T-helper 2 cell treated with Interferon-gamma antibody and Interleukin-4, amounts not matched to agents 5 μg/mL and 100 μg/mL, for 36 hours (primary cell): ENCODE measurements around the gene MRPL38.

Experiments
- DNase-seq: peaks from one replicate; pipeline ENCODE4 v3.0.0; 2021; ENCODE audit warnings: low spot score
- H3K27ac Mint-ChIP-seq: one replicate; pipeline ENCODE4 v1.8.0; 2021; ENCODE audit warnings: mild to moderate bottlenecking, mixed read lengths
- H3K27me3 Mint-ChIP-seq: one replicate; pipeline ENCODE4 v1.8.0; 2021; ENCODE audit warnings: low read depth, mixed read lengths
- H3K36me3 Mint-ChIP-seq: one replicate; pipeline ENCODE4 v1.8.0; 2021; ENCODE audit warnings: low read depth, mixed read lengths
- H3K4me1 Mint-ChIP-seq: one replicate; pipeline ENCODE4 v1.8.0; 2021; ENCODE audit warnings: low read depth, mixed read lengths
- H3K4me3 Mint-ChIP-seq: one replicate; pipeline ENCODE4 v1.8.0; 2022; ENCODE audit warnings: mild to moderate bottlenecking, moderate library complexity, mixed read lengths
- H3K9me3 Mint-ChIP-seq: one replicate; pipeline ENCODE4 v1.8.0; 2021; ENCODE audit warnings: mixed read lengths

The MRPL38 gene

DNA sequence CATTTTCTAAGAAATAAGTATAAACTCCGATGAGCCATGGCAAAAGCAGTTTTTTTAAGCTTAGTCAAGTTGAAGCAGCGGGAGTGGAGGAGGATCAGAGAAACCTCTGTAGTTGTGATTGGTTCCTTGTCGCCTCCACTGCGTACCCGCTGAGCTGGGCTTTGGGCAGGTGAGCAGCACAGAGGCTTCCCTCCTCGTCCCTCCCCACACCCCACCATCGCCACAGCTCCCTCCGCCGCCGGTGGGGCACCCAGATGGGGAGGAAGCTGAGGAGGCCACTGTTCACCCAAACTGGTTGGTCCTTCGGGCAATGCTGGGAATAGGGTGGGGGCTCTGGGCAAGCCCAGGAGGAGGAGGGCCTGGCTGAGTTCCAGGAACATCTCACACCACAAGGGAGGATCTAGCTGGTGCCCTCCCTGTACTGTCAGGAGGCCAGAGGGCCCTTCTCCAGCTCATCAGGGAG, 5.2 kb upstream of the MRPL38 start:
- Mint-ChIP-seq H3K4me3 (no peak overlapping the region), H3K27me3 (no peaks in the 10 kb centered on the region), H3K9me3 (no peaks in the 10 kb centered on the region), H3K4me1 (peaks cover 14% of the 10 kb centered on the region), H3K27ac (no peak overlapping the region), H3K36me3 (no peaks in the 10 kb centered on the region)
- no peak for DNase-seq

DNA sequence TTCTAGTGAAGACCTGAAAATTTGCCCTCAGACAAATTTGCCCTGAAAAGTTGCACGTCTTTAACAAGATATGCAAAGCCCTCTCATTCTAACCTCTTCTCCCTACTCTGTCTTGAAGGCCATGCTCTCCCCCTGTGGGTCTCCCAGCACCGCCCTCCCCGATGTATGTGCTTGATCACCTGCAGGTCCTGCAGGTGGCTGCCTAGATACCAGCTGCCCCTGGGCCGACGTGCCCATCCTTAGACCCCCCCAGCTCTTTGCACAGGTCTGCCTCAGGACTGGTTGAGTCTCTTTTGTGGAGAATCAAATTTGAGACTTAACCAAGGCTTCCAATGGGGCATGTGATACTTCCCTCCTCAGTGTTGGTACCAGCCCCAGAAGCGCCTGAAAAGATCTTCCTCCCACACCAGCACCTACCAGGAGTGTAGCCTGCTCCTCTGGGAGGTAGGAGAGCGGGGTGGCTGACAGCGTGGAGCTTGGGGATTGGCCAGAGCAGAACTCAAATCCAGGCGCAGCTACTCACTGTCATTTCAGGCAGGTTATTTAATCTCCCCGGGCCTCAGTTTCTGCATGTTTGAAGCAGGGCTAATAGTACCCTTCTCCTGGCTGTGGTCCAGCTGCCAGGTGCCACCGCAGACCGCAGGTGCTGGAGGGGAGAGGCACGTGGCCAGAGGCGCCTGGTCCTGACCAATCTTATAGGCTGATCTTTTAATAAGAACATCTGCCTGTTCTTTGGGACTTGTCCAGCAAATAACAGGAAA, 4.5 kb upstream of the MRPL38 start:
- H3K36me3 Mint-ChIP-seq = no peaks in the 10 kb centered on the region
- no peaks in the 10 kb centered on the region for H3K9me3 Mint-ChIP-seq
- H3K27me3 Mint-ChIP-seq = no peaks in the 10 kb centered on the region
- no peak for DNase-seq
- peak overlapping the region; percentile 50 for H3K27ac Mint-ChIP-seq
- no peak overlapping the region for H3K4me3 Mint-ChIP-seq
- H3K4me1 Mint-ChIP-seq = peaks cover 14% of the 10 kb centered on the region

DNA sequence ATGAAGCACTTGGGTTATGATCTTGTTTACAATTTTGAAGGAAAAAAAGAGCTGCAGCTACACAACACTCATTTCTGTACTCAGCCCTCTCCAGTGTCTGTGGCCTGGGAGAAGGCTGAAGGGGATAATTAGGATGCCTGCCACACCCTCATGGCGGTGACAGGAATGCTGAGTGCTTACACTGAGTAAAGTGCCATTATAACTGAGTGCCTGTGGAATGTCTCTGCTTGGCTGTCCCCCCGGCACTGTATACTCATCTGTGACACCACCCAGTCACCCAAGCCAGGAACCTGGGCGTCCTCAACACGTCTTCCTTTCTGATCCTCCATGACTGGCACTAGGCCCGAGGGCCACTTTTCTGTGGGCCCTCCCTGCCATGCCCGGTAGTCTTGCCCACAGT, 3.5 kb upstream of the MRPL38 start:
- Mint-ChIP-seq H3K4me3 (no peak overlapping the region), H3K9me3 (no peaks in the 10 kb centered on the region), H3K36me3 (peaks cover 2% of the 10 kb centered on the region), H3K27ac (no peak overlapping the region), H3K27me3 (no peaks in the 10 kb centered on the region), H3K4me1 (peaks cover 16% of the 10 kb centered on the region)
- DNase-seq = no peak

DNA sequence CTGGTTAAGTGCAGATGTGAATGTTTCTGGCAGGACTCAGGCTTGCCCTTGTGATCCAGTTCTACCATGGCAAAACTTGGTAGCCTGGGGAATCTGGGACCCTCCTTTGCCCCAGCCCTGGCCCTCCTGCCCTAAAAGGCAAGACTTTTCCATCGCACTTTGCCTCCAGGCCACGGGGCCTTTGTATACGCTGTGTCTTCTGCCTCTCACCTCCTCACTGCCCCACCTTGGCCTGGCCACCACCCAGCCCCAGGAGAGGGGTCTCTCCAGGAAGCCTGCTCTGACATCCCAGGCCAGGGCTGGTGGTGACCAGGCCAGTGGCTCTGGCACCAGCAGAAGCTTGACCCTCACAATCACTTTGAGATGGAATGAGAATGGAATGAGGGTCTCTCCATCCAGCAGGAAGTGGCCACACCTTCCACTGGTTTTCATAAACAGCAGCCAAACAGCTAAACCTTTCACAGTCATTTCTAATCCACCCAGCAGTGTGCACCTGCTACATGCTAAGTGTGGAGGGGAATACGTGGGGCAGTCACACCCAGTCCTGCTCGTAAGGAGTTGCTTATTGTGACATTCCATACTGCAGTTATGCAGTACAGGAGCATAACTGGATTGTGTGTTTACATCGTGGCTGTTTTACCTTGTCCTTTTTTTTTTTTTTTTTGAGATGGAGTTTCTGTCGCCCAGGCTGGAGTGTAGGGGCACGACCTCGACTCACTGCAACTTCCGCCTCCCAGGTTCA, 1.6 kb upstream of the MRPL38 start:
- Mint-ChIP-seq H3K4me3 (peak overlapping the region; percentile 59), H3K27me3 (no peaks in the 10 kb centered on the region), H3K4me1 (peaks cover 16% of the 10 kb centered on the region), H3K36me3 (peaks cover 7% of the 10 kb centered on the region), H3K9me3 (no peaks in the 10 kb centered on the region), H3K27ac (peak overlapping the region; percentile 26)
- DNase-seq = no peak

DNA sequence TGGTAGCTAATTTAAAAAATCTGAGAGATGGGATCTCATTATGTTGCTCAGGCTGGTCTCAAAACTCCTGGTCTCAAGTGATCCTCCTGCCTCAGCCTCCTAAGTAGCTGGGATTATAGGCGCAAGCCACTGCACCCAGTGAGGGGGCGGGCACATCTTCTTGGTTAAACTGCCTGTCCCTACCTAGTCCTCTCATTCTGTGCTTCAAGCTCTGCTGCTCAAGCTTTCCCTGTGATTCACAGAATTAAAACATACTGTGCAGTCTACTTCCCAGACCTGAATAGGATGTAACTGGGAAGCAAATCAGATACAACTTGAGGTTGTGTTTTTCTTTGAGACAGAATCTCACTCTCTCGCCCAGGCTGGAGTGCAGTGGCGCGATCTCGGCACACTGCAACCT, 2.3 kb downstream of the MRPL38 start:
- no peak overlapping the region for H3K27ac Mint-ChIP-seq
- no peak for DNase-seq
- H3K36me3 Mint-ChIP-seq = peaks cover 25% of the 10 kb centered on the region
- H3K27me3 Mint-ChIP-seq = no peaks in the 10 kb centered on the region
- H3K4me3 Mint-ChIP-seq = no peak overlapping the region
- H3K9me3 Mint-ChIP-seq = no peaks in the 10 kb centered on the region
- H3K4me1 Mint-ChIP-seq = peaks cover 18% of the 10 kb centered on the region

DNA sequence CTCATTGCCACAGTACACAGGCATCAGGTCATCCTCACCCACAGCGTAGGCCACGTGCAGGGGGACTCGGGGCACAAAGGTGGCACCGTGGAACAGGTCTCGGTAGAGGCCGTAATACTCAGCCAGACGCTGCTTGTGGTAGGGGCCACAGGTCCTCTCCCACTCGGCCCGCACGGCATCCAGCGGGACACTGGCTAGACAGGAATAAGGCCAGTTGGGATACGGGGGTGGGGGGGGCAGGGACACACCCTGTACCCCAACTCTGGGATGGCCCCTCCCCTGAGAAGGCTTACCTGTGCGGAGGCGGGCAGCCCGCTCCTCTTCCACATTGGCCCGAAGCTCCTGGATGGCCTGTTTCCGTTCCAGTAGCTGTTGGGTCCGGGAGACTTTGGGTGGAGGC, 3.0 kb downstream of the MRPL38 start:
- Mint-ChIP-seq H3K27ac (no peak overlapping the region), H3K27me3 (no peaks in the 10 kb centered on the region), H3K9me3 (no peaks in the 10 kb centered on the region), H3K4me1 (peaks cover 20% of the 10 kb centered on the region), H3K36me3 (peaks cover 25% of the 10 kb centered on the region), H3K4me3 (no peak overlapping the region)
- no peak for DNase-seq

DNA sequence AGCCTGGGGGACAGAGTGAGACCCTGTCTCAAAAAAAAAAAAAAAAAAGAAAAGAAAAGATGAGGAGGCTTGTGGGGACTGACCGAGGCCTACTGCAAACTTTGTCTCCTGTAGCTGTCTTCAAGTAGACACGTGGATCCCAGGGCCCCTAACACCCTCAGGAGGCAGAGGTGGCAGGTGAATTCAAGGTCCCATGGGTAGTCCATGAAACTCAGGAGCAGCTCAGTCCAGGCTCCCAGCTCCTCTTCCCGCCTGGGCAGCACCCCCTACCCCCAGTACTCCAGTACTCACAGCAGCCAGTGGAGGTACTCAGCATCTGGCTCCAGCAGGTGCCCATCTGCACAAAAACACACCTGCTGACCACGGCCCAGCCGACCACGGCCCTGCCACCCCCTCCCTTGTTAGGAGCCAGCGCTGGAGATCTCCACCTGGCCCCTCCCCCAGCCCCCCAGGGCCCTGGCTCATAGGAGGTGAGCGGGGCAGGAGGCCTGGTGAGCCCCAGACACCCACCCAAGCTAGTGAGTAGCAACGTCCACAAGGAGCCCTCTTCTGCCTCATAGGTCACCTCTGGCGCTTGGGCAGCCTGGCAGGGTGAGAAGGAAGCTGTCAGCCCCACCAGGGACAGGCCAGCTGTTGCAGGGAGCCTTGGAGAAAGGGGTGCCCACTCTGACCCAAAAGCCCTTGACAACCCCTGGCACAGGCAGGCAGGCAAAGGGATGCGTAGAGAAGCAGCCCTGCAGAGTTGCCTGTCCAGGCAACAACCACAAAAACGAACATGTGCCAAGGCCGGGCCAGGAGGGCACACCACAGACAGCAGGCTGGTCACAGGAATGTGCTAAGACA, 3.8 kb downstream of the MRPL38 start:
- no peak for DNase-seq
- Mint-ChIP-seq H3K36me3 (peaks cover 25% of the 10 kb centered on the region), H3K4me3 (no peak overlapping the region), H3K27ac (no peak overlapping the region), H3K4me1 (peaks cover 11% of the 10 kb centered on the region), H3K27me3 (no peaks in the 10 kb centered on the region), H3K9me3 (no peaks in the 10 kb centered on the region)

DNA sequence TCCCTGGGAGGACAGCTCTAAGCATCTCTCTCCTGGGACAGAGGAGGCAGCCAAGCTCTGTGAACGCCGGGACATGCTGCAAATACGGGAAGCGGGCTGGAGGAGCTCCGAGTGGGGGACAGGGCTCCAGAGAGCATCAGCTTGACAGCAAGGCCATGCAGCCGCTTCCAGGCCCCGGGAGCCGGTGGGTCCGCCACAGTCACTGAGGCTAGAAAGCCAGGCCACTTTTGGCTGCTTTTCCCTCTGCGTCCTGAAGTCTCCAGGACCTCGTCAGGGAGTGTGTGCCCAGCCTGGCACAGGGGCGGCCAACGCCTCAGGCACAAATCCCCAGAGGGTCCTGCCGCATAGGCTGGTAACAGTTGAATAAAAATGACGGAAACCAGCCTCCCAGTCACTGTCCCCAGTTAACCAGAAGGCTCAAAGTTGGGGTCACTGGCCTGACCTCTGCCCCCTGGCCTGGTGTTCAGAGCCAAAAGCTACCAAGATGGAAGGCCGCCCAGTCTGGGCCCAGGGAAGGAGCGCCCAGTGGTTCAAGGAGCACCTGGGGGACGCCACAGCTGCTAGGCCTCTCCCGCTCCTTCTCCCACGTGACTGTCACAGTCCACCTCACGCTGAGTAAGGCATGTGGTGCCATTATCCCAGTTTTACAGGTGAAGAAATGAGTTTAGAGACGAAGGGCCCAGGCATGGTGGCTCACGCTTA, 4.8 kb downstream of the MRPL38 start:
- DNase-seq = no peak
- Mint-ChIP-seq H3K27me3 (no peaks in the 10 kb centered on the region), H3K36me3 (peaks cover 28% of the 10 kb centered on the region), H3K9me3 (no peaks in the 10 kb centered on the region), H3K4me1 (peaks cover 14% of the 10 kb centered on the region), H3K27ac (no peak overlapping the region), H3K4me3 (no peak overlapping the region)

DNA sequence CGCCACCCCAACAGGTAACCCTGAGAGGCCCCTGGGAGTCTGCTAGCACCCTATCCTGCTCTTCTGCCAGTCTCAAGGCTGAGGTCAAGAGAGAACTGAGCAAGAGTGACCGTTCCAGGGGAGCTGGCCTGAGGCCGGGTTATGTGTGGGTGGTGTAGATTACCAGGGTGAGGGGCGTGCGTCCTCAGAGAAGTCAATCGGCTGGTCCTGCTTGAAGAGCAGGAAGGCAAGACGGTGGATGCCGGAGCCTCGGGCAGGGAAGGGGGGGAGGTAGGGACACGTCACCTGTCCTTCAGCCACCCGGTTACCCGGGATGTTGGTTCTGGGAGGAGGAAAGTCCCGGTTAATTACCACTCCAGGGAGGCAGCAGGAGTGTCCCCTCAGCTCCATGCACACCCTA, 5.3 kb downstream of the MRPL38 start:
- peaks cover 15% of the 10 kb centered on the region for H3K4me1 Mint-ChIP-seq
- no peak overlapping the region for H3K4me3 Mint-ChIP-seq
- no peak for DNase-seq
- H3K36me3 Mint-ChIP-seq = peaks cover 28% of the 10 kb centered on the region
- H3K27ac Mint-ChIP-seq = no peak overlapping the region
- H3K27me3 Mint-ChIP-seq = no peaks in the 10 kb centered on the region
- no peaks in the 10 kb centered on the region for H3K9me3 Mint-ChIP-seq

DNA sequence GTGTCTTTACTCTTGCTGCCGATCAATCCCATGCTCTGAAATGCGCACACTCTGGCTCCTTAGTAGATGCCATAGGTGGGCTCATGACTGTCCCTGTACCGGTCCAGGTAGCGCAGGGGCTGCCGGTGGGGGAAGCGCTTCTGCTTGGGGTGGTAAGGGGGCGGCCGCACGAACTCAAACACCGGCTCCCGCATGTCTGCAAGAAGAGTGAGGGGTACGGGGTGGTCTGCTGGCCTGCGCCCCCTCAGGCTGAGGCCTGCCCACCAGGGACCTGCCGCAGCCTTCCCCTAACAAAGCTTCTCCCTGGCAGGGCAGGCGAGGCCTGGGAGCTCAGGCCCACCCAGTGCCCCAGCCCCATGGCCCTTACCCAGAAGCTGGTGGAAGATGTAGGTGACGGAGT, 5.9 kb downstream of the MRPL38 start:
- Mint-ChIP-seq H3K27ac (no peak overlapping the region), H3K4me1 (peaks cover 18% of the 10 kb centered on the region), H3K36me3 (peaks cover 29% of the 10 kb centered on the region), H3K4me3 (no peak overlapping the region), H3K27me3 (no peaks in the 10 kb centered on the region), H3K9me3 (no peaks in the 10 kb centered on the region)
- DNase-seq = no peak

DNA sequence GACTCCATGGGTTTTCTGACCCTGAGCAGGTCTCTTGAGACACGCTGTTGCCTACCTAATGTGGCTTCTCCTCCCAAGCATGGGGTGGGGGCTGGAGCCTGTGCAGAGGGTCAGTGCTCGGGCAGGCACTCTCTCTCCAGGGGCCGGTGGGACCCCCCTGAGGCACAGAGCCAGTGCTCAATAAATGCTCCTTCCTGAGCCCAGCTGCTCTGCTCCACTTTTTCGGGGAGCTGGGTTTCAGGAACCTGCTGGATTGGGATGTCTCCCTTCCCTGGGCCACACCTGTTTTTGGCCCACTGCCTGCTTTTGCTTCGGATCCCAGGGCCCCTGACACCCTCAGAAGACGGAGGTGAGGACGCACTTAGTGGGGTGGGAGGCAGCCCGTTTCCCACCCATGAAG, 6.6 kb downstream of the MRPL38 start:
- no peak overlapping the region for H3K4me3 Mint-ChIP-seq
- DNase-seq = no peak
- H3K27ac Mint-ChIP-seq = no peak overlapping the region
- no peaks in the 10 kb centered on the region for H3K27me3 Mint-ChIP-seq
- peaks cover 19% of the 10 kb centered on the region for H3K4me1 Mint-ChIP-seq
- no peaks in the 10 kb centered on the region for H3K9me3 Mint-ChIP-seq
- peaks cover 29% of the 10 kb centered on the region for H3K36me3 Mint-ChIP-seq

DNA sequence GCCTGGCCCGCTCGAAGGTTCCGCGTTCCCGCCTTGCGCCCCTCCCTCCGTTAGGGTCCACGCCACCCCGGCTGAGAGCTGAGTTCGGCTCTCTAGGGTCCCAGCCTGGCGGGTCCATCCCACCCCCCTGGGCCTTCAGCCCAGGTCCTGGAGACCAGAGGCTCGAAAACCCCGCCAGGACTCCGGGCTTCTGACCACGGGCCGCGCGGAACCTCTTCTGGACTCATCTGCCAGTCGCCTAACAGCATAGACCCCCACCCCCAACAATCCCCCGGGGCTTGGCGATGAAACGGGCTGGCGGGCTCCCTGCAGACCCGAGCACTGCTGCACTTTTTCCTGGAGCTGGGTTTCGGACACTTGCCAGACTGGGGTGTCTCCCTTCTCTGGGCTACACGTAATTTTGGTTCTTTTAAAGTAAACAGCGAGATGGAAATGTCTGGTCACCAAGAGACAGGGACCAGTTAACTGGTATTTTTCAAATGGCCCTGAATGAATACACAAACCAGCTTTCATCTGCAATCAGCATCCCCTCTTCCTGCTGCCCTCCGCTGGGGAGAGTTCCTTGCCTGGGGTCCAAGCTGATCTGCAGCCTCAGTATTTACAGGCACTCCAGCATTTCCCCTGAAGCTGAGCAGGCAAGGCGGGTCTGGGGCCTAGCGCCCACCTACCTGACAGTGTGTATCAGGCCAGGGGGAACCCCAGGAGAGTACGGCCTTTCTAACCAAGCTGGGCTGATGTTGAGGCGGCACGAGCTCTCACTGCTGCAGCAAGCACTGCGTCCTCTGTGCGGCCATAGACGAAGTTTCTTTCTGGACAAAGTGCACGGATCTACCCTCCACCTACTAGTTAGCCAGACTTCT, 7.3 kb downstream of the MRPL38 start:
- Mint-ChIP-seq H3K36me3 (peaks cover 29% of the 10 kb centered on the region), H3K9me3 (no peaks in the 10 kb centered on the region), H3K4me3 (peak overlapping the region; percentile 68), H3K27ac (peak overlapping the region; percentile 75), H3K4me1 (peaks cover 19% of the 10 kb centered on the region), H3K27me3 (no peaks in the 10 kb centered on the region)
- DNase-seq = no peak
